GM18870 (cell line): ENCODE results near the gene SLC25A24.
A peak's percentile ranks its signal among the peaks of the same experiment; 100 is the strongest.

Experiments
- ATAC-seq: cut with Tn5 transposase; IDR thresholded peaks from one replicate; pipeline ENCODE4 v1.9.1; 2021; ENCODE audit warnings: moderate library complexity; ENCODE audit not compliant: unreplicated experiment

The SLC25A24 gene

GRCh38 chr1:108107658-108108057 lies 92.5 kb downstream of the SLC25A24 start:
- peak; percentile 60 for ATAC-seq

- ATAC-seq = no peak
Measured at GRCh38 chr1:108106775-108107174, 93.4 kb downstream of the SLC25A24 start.

- no peak for ATAC-seq
Measured at GRCh38 chr1:108100148-108100547, 100.0 kb downstream of the SLC25A24 start.

GRCh38 chr1:108097018-108097417 lies 103.1 kb downstream of the SLC25A24 start:
- ATAC-seq = no peak

- no peak for ATAC-seq
Measured at GRCh38 chr1:108096089-108096488, 104.1 kb downstream of the SLC25A24 start.

- no peak for ATAC-seq
Measured at GRCh38 chr1:108089477-108089876, 110.7 kb downstream of the SLC25A24 start.

GRCh38 chr1:108085628-108086027 lies 114.5 kb downstream of the SLC25A24 start:
- no peak for ATAC-seq

GRCh38 chr1:108084866-108085477 lies 115.2 kb downstream of the SLC25A24 start:
- ATAC-seq = no peak
